ENCODE results near the gene MSI2. TPM values are rescaled to one million over a fixed set of nuclear protein-coding genes. Genes with fewer than 3 reads are reported as not detected.

The MSI2 gene
- total and polyA plus RNA-seq, 4 donors, result 9.4 to 64.0 (median 30.4) TPM

DNA sequence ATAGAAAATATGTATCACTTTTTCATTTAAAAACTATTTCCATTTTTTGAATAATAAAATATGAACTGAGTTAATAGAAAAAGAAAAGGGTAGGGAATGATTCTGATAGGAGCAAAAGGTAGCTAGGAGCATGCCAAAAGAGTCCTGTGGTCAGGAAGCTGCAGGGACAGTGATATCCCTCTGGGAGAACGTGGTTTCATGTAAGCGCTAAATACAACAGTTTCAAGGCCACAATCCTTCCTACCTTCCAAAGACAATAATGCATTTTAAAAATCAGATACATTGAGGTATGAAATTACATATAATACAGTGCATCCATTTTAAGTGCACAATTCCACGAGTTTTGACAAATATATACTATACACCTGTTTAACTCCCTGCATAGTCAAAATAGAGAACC, 432.9 kb downstream of the MSI2 start:
- Histone ChIP-seq H3K9ac (ENCODE audit: insufficient read depth in 1 of 2, low read length in 2 of 2) (no peak overlapping the region), H3K9me3 (ENCODE audit: control insufficient read depth in 4 of 4, insufficient read depth in 3 of 4, low read length in 3 of 4) (no peaks in the 10 kb centered on the region), H3K27ac (ENCODE audit: low read depth in 1 of 2, low read length in 1 of 2) (no peak overlapping the region), H3K4me3 (no peak overlapping the region), H3K36me3 (ENCODE audit: control insufficient read depth in 4 of 4, insufficient read depth in 4 of 4, low read length in 4 of 4) (no peaks in the 10 kb centered on the region), H3K4me1 (ENCODE audit: control insufficient read depth in 5 of 5, insufficient read depth in 5 of 5, low read length in 5 of 5) (no peaks in the 10 kb centered on the region), H3K27me3 (ENCODE audit: control insufficient read depth in 3 of 3, insufficient read depth in 3 of 3, low read length in 2 of 3) (no peaks in the 10 kb centered on the region)
- no peak for TF ChIP-seq CTCF (IDR thresholded peaks at IDR 0.05; ENCODE audit: control extremely low read depth, extremely low read depth)
- no peak for DNase-seq
- no peak for ATAC-seq (ENCODE audit: insufficient read depth, low FRiP score)
- WGBS, 2 donors, result 76% methylated on average over 3 of the region's 3 CpGs

- H3K4me3 ChIP-seq, result no peak overlapping the region
- peaks cover 0 to 2% (median 0%) of the 10 kb centered on the region in 5 donors for H3K4me1 ChIP-seq (ENCODE audit: control insufficient read depth in 5 of 5, insufficient read depth in 5 of 5, low read length in 5 of 5)
- peaks cover 0 to 2% (median under 1%) of the 10 kb centered on the region in 4 donors for H3K9me3 ChIP-seq (ENCODE audit: control insufficient read depth in 4 of 4, insufficient read depth in 3 of 4, low read length in 3 of 4)
- no peaks in the 10 kb centered on the region for H3K36me3 ChIP-seq (ENCODE audit: control insufficient read depth in 4 of 4, insufficient read depth in 4 of 4, low read length in 4 of 4)
- no peak overlapping the region for H3K27ac ChIP-seq (ENCODE audit: low read depth in 1 of 2, low read length in 1 of 2)
- DNase-seq (no peak), ATAC-seq (ENCODE audit: insufficient read depth, low FRiP score) (no peak)
- no peak for TF ChIP-seq CTCF (IDR thresholded peaks at IDR 0.05; ENCODE audit: control extremely low read depth, extremely low read depth)
- WGBS, 2 donors, result 98% methylated on average over 1 of the region's 1 CpG
- H3K27me3 ChIP-seq (ENCODE audit: control insufficient read depth in 3 of 3, insufficient read depth in 3 of 3, low read length in 2 of 3), result no peaks in the 10 kb centered on the region
- no peak overlapping the region for H3K9ac ChIP-seq (ENCODE audit: insufficient read depth in 1 of 2, low read length in 2 of 2)
Measured at GRCh38 chr17:57691939-57692338, 435.6 kb downstream of the MSI2 start.

DNA sequence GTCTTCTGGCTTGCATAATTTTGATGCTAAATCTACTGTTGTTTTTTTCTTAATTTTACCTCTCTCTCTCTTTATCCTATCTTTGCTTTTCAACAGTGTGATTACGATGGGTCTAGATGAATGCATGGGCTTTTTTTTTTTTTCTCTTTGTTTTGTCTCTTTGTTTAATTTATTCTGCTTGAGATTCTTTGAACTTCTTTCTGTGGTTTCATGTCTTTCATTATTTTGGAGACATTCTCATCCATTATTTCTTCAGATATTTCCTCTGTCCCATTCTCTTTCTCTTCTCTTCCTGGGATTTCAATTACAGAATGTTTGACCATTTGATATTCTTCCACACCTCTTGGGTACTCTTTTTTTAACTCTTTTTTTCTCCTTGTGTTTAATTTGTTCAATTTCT, 436.4 kb downstream of the MSI2 start:
- Histone ChIP-seq H3K9ac (ENCODE audit: insufficient read depth in 1 of 2, low read length in 2 of 2) (no peak overlapping the region), H3K9me3 (ENCODE audit: control insufficient read depth in 4 of 4, insufficient read depth in 3 of 4, low read length in 3 of 4) (peaks cover 0 to 3% (median 1%) of the 10 kb centered on the region in 4 donors), H3K27ac (ENCODE audit: low read depth in 1 of 2, low read length in 1 of 2) (no peak overlapping the region), H3K4me1 (ENCODE audit: control insufficient read depth in 5 of 5, insufficient read depth in 5 of 5, low read length in 5 of 5) (peaks cover 0 to 5% (median 0%) of the 10 kb centered on the region in 5 donors), H3K4me3 (no peak overlapping the region), H3K27me3 (ENCODE audit: control insufficient read depth in 3 of 3, insufficient read depth in 3 of 3, low read length in 2 of 3) (no peaks in the 10 kb centered on the region), H3K36me3 (ENCODE audit: control insufficient read depth in 4 of 4, insufficient read depth in 4 of 4, low read length in 4 of 4) (no peaks in the 10 kb centered on the region)
- no peak for ATAC-seq (ENCODE audit: insufficient read depth, low FRiP score)
- WGBS, 2 donors, result 90 to 94% methylated on average over 1 of the region's 1 CpG
- TF ChIP-seq CTCF (IDR thresholded peaks at IDR 0.05; ENCODE audit: control extremely low read depth, extremely low read depth), result no peak
- DNase-seq, result no peak

DNA sequence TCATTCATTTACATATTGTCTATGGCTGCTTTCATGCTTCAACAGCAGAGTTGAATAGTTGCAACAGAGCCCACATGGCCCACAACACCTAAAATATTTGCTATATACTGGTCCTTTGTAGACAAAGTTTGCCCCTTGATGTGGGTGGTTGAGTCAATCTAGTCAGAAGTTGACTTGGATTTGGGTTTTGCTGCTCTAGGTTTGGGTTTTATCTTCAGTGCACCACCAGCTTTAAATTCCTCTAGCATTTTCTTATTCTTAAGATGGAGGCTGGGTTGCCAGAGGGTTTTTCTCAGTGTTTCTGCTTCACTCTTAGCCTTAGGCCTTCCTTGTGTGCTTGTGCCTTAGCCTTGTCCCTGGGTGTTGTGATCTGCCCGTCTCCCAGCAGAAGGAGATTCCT, 437.7 kb downstream of the MSI2 start:
- Histone ChIP-seq H3K4me1 (ENCODE audit: control insufficient read depth in 5 of 5, insufficient read depth in 5 of 5, low read length in 5 of 5) (peaks cover 0 to 6% (median 0%) of the 10 kb centered on the region in 5 donors), H3K9me3 (ENCODE audit: control insufficient read depth in 4 of 4, insufficient read depth in 3 of 4, low read length in 3 of 4) (peaks cover 0 to 3% (median 1%) of the 10 kb centered on the region in 4 donors), H3K36me3 (ENCODE audit: control insufficient read depth in 4 of 4, insufficient read depth in 4 of 4, low read length in 4 of 4) (no peaks in the 10 kb centered on the region), H3K9ac (ENCODE audit: insufficient read depth in 1 of 2, low read length in 2 of 2) (no peak overlapping the region), H3K27me3 (ENCODE audit: control insufficient read depth in 3 of 3, insufficient read depth in 3 of 3, low read length in 2 of 3) (no peaks in the 10 kb centered on the region), H3K4me3 (no peak overlapping the region), H3K27ac (ENCODE audit: low read depth in 1 of 2, low read length in 1 of 2) (no peak overlapping the region)
- ATAC-seq (ENCODE audit: insufficient read depth, low FRiP score) (no peak), DNase-seq (no peak)
- WGBS, 2 donors, result 94 to 96% methylated on average over 1 of the region's 1 CpG
- no peak for TF ChIP-seq CTCF (IDR thresholded peaks at IDR 0.05; ENCODE audit: control extremely low read depth, extremely low read depth)
